K562 (cell line): ENCODE results near the gene FAAP100. TPM values are rescaled to one million over a fixed set of nuclear protein-coding genes. Genes with fewer than 3 reads are reported as not detected.

Experiments
- ATAC-seq: fragments of 200-7000 bp; cut with Tn5 transposase; 3 replicates; pipeline ENCODE4 v1.9.1; 2020; ENCODE audit warnings: moderate library complexity
- BruUV-seq: library from RNA; stranded (reverse); fragments of 400-500 nt; replicated peaks from 2 replicates; lab custom pipeline; 2021; lab: Mats Ljungman, UMichigan
- CTCF ChIA-PET: fragments of 300-600 bp; formaldehyde crosslinking; extraction: SDS; loops from one replicate; lab custom pipeline; 2021; ENCODE audit warnings: low intra/inter-chr PET ratio; lab: Yijun Ruan, JAX
- POLR2A ChIA-PET: fragments of 300-600, 350-650 bp; sonication (Branson Sonifier 250); formaldehyde crosslinking; extraction: SDS; loops from one replicate; lab custom pipeline; 2021; ENCODE audit warnings: antibody characterized with exemption, inconsistent platforms; lab: Yijun Ruan, JAX
- DNase-seq, 4 experiments: peaks; one replicate each; pipeline versions ENCODE4 v3.0.0 to v3.0.0-alpha.2; 2011 to 2018; ENCODE audit warnings: low spot score in 3 of 4, mixed read lengths in 3 of 4; ENCODE audit errors: extremely low read depth in 1 of 4
- FAIRE-seq: peaks from 2 replicates; lab custom pipeline; 2011; peaks lifted over from hg19 to GRCh38; lab: Jason Lieb, UNC
- H2AFZ ChIP-seq: 2 replicates; pipeline ENCODE4 v1.6.0; 2011; ENCODE audit warnings: low read depth, low read length, control low read depth, inconsistent platforms
- H3K27ac ChIP-seq: fragments of 200-600 bp; 3 replicates; pipeline ENCODE4 v1.8.0; 2011; ENCODE audit warnings: low read depth, mild to moderate bottlenecking, control low read depth, inconsistent platforms, low read length, moderate library complexity, mixed read lengths; ENCODE audit errors: extremely low read depth
- H3K27me3 ChIP-seq, 2 experiments: fragments of 300-600 bp in 1 of 2; 2 replicates in 1 of 2; 3 replicates in 1 of 2; pipeline versions ENCODE4 v1.6.0 to v1.8.0; 2011; ENCODE audit warnings: inconsistent platforms in 2 of 2, low read length in 2 of 2, mild to moderate bottlenecking in 1 of 2, mixed read lengths in 1 of 2, moderate library complexity in 1 of 2; ENCODE audit not compliant: control insufficient read depth in 2 of 2, insufficient read depth in 2 of 2
- H3K36me3 ChIP-seq: fragments of 300-600 bp; 3 replicates; pipeline ENCODE4 v1.8.0; 2011; ENCODE audit warnings: mild to moderate bottlenecking, low read length, inconsistent platforms; ENCODE audit not compliant: control insufficient read depth, insufficient read depth
- H3K4me1 ChIP-seq, 2 experiments: fragments of 200-600 bp in 1 of 2; replicated peaks in 1 of 2; 2 replicates in 1 of 2; 3 replicates in 1 of 2; pipeline versions ENCODE4 v1.5.1 to v1.8.0; 2011; ENCODE audit warnings: inconsistent platforms in 2 of 2, low read length in 2 of 2, mild to moderate bottlenecking in 1 of 2, mixed read lengths in 1 of 2, moderate library complexity in 1 of 2; ENCODE audit not compliant: control insufficient read depth in 2 of 2, insufficient read depth in 2 of 2
- H3K4me2 ChIP-seq: 2 replicates; pipeline ENCODE4 v1.6.1; 2011; ENCODE audit warnings: low read length, control low read depth, inconsistent platforms, mixed read lengths; ENCODE audit not compliant: insufficient read depth
- H3K4me3 ChIP-seq: fragments of 200-600 bp; sonication (generic), shearing (Covaris generic); 2 replicates; pipeline ENCODE4 v1.5.1; 2016; ENCODE audit warnings: control low read depth, inconsistent platforms
- H3K79me2 ChIP-seq: fragments of 200-600 bp; 3 replicates; pipeline ENCODE4 v1.8.0; 2011; ENCODE audit warnings: low read length, inconsistent platforms; ENCODE audit not compliant: control insufficient read depth, insufficient read depth
- H3K9ac ChIP-seq, 2 experiments: 2 replicates each; pipeline versions ENCODE4 v1.6.0 to v1.6.1; 2011; ENCODE audit warnings: low read depth in 2 of 2, low read length in 2 of 2, control low read depth in 1 of 2, inconsistent platforms in 1 of 2, mild to moderate bottlenecking in 1 of 2, mixed read lengths in 1 of 2; ENCODE audit not compliant: insufficient read depth in 1 of 2
- H3K9me1 ChIP-seq: one replicate; pipeline ENCODE4 v1.6.0; 2011; ENCODE audit warnings: inconsistent platforms, mild to moderate bottlenecking, low read length, moderate library complexity; ENCODE audit not compliant: control insufficient read depth, insufficient read depth
- H3K9me3 ChIP-seq: replicated peaks from 2 replicates; pipeline ENCODE4 v1.5.1; 2011; ENCODE audit warnings: low read depth, low read length, inconsistent platforms; ENCODE audit not compliant: control insufficient read depth, insufficient read depth
- H4K20me1 ChIP-seq: replicated peaks from 2 replicates; pipeline ENCODE4 v1.6.1; 2011; ENCODE audit warnings: low read length, inconsistent platforms, mixed read lengths; ENCODE audit not compliant: control insufficient read depth, insufficient read depth
- BDP1 ChIP-seq: IDR thresholded peaks from 3 replicates; pipeline ENCODE4 v1.6.1; 2011; ENCODE audit not compliant: insufficient read length, insufficient read depth
- BRD4 ChIP-seq: fragments of 200-600 bp; sonication (generic); IDR thresholded peaks from 2 replicates; pipeline ENCODE4 v1.6.1; 2017; ENCODE audit warnings: inconsistent platforms
- CHD4 ChIP-seq: fragments of 200-600 bp; sonication (generic); IDR thresholded peaks from 3 replicates; pipeline ENCODE4 v1.6.1; 2012; ENCODE audit warnings: low read depth, mild to moderate bottlenecking, mixed read lengths, low read length, inconsistent platforms; ENCODE audit not compliant: insufficient read depth, insufficient replicate concordance, poor library complexity, severe bottlenecking
- COPS2 ChIP-seq: fragments of 450-650 bp; conservative IDR thresholded peaks from 2 replicates; pipeline ENCODE4 v1.6.1; 2016; ENCODE audit warnings: mild to moderate bottlenecking, moderate library complexity
- CTBP1 ChIP-seq: fragments of 450-650 bp; IDR thresholded peaks from 2 replicates; pipeline ENCODE4 v1.6.1; 2016; ENCODE audit warnings: borderline replicate concordance
- ELF4 ChIP-seq: fragments of 450-650 bp; formaldehyde crosslinking; IDR thresholded peaks from 2 replicates; pipeline ENCODE4 v1.4.0; 2022; ENCODE audit warnings: missing genetic modification characterization
- HNRNPUL1 ChIP-seq: fragments of 200-400 bp; formaldehyde crosslinking; IDR thresholded peaks from 2 replicates; pipeline ENCODE4 v1.6.1; 2017; ENCODE audit warnings: low read length
- MED1 ChIP-seq: sonication (generic); formaldehyde crosslinking; IDR thresholded peaks from 2 replicates; pipeline ENCODE4 v1.8.1; 2023; ENCODE audit warnings: missing genetic modification reagents, borderline replicate concordance
- PHTF2 ChIP-seq: fragments of 250-450 bp; sonication (Bioruptor Pico); IDR thresholded peaks from 2 replicates; pipeline ENCODE4 v1.5.0; 2021; ENCODE audit warnings: mild to moderate bottlenecking
- SRSF9 ChIP-seq: fragments of 200-400 bp; formaldehyde crosslinking; IDR thresholded peaks from 2 replicates; pipeline ENCODE4 v1.6.1; 2017; ENCODE audit warnings: low read depth, low read length, borderline replicate concordance
- TARDBP ChIP-seq: fragments of 450-650 bp; IDR thresholded peaks from 2 replicates; pipeline ENCODE4 v1.6.1; 2016
- TCF3 ChIP-seq: sonication (generic); formaldehyde crosslinking; IDR thresholded peaks from 2 replicates; pipeline ENCODE4 v1.4.0; 2020; ENCODE audit warnings: mild to moderate bottlenecking, missing genetic modification reagents
- THRAP3 ChIP-seq: fragments of 450-650 bp; IDR thresholded peaks from 2 replicates; pipeline ENCODE4 v1.6.1; 2016; ENCODE audit warnings: mild to moderate bottlenecking, inconsistent platforms, borderline replicate concordance
- ZBED1 ChIP-seq: IDR thresholded peaks from 2 replicates; pipeline ENCODE4 v1.6.1; 2014
- ZFP36 ChIP-seq: fragments of 150-350 bp; IDR thresholded peaks from 2 replicates; pipeline ENCODE4 v1.6.1; 2018; ENCODE audit warnings: low read length, low read depth; ENCODE audit not compliant: partially characterized antibody
- ZNF143 ChIP-seq: sonication (generic); formaldehyde crosslinking; IDR thresholded peaks from 2 replicates; pipeline ENCODE4 v1.9.0; 2022; ENCODE audit warnings: mild to moderate bottlenecking, missing genetic modification reagents
- WGBS: fragments of 100-300 bp; shearing (Covaris generic); methylation state at CpG from one replicate; pipeline ENCODE4 v1.1.6; 2016; ENCODE audit warnings: low coverage, mixed read lengths; ENCODE audit not compliant: insufficient coverage; ENCODE audit errors: missing lambda C conversion rate; 5-methylcytosine and 5-hydroxymethylcytosine counted together
- in situ Hi-C: fragments of 300-500 bp; cut with MboI; formaldehyde crosslinking; loops from 4 replicates; pipeline ENCODE4 v1.15.0; 2018; ENCODE audit warnings: inconsistent platforms, mixed read lengths
- intact Hi-C: fragments of 100-400 bp; cut with micrococcal nuclease; formaldehyde crosslinking; loops from 2 replicates; pipeline ENCODE4 v1.14.2; 2022
- polyA plus RNA-seq, 8 experiments: library from polyadenylated mRNA; depleted of rRNA in 4 of 8; stranded (reverse) in 5 of 8; unstranded in 3 of 8; fragments of >200 nt; fragmentation: Nextera tagmentation in 2 of 8; fragmentation: Illumina TruSeq in 1 of 8; extraction: Ambion mirVana in 2 of 8; extraction: Trizol in 1 of 8; gene quantifications; 2 replicates each; pipeline versions ENCODE4 v1.2.1 to v1.2.3, GENCODE V29; 2011 to 2014; ENCODE audit warnings: inconsistent platforms in 1 of 8, missing spikeins in 1 of 8
- total RNA-seq, 7 experiments: library from RNA; depleted of rRNA in 6 of 7; stranded (reverse); fragments of >200 nt in 6 of 7; fragmentation: Illumina TruSeq in 2 of 7; extraction: Trizol in 2 of 7; gene quantifications; 2 replicates each; pipeline versions ENCODE4 v1.2.1 to v1.2.3, GENCODE V29; 2011 to 2021; ENCODE audit warnings: low replicate concordance in 1 of 7
- TF ChIP-seq, protein P1 (sequence below): fragments of 250-450 bp; sonication (Bioruptor Pico); IDR thresholded peaks from 2 replicates; pipeline ENCODE4 v1.6.1; 2021; ENCODE audit warnings: mild to moderate bottlenecking
- TF ChIP-seq, protein P2 (sequence below): fragments of 250-450 bp; sonication (Bioruptor Pico); IDR thresholded peaks from 2 replicates; pipeline ENCODE4 v1.5.0; 2021; ENCODE audit warnings: mild to moderate bottlenecking, borderline replicate concordance
- TF ChIP-seq, protein P3 (sequence below): fragments of 250-450 bp; sonication (Bioruptor Pico); IDR thresholded peaks from 2 replicates; pipeline ENCODE4 v1.8.0; 2022; ENCODE audit warnings: inconsistent platforms

Gene FAAP100
- total and polyA plus RNA-seq, 9 of the 15 experiments (the other 6 are each of a cell fraction or from before 2014, with no cell fraction given): 0.31 to 51.2 (median 12.6) TPM

DNA sequence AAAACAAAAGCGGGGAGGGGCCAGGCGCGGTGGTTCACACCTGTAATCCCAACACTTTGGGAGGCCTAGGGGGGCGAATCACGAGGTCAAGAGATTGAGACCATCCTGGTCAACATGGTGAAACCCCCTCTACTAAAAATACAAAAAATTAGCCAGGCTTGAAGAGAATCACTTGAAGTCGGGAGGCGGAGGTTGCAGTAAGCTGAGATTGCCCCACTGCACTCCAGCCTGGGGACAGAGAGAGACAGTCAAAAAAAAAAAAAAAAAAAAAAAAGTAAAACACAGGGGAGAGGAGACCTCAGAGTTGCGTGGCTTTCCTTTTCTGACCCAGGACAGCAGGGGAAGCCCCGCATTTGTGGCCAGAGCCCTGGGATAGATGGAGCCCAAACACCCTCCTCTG is 59.4 kb downstream of the FAAP100 start:
- no peak overlapping the region for H2AFZ ChIP-seq
- ATAC-seq (no peak), FAIRE-seq (no peak), DNase-seq (no peak)
- no TSS peak for BruUV-seq
- peaks cover 3 to 44% of the 10 kb centered on the region in 2 experiments; a peak in 4 of 5 replicates for H3K4me1 ChIP-seq
- H3K27me3 ChIP-seq: no peaks in the 10 kb centered on the region
- no peaks in the 10 kb centered on the region for H3K9me3 ChIP-seq
- no peak overlapping the region for H3K9ac ChIP-seq
- no peak overlapping the region for H3K27ac ChIP-seq
- WGBS: 65% methylated on average over 6 of the region's 9 CpGs
- H4K20me1 ChIP-seq: no peaks in the 10 kb centered on the region
- POLR2A ChIA-PET: interaction anchor here (0.6 to 4.3 kb wide), 2 partner anchors 14 to 178 kb away, joined by 3 to 46 read pairs; no protein-coding TSS in a partner anchor
- peaks cover 7% of the 10 kb centered on the region; the same call in 1 of the 3 replicates for H3K79me2 ChIP-seq
- in situ Hi-C loops: no loop called here
- CTCF ChIA-PET: no interaction called here
- H3K4me2 ChIP-seq: no peak overlapping the region
- intact Hi-C loops: no loop called here
- TF ChIP-seq ZNF143 (CRISPR knock-in tag) (no peak), MED1 (no peak), ZFP36 (no peak), SRSF9 (no peak), TCF3 (CRISPR knock-in tag) (no peak), TARDBP (no peak), ZBED1 (no peak), CHD4 (no peak), CTBP1 (no peak), THRAP3 (no peak), HNRNPUL1 (no peak), PHTF2 (CRISPR knock-in tag) (no peak), COPS2 (no peak), BRD4 (no peak), BDP1 (no peak), ELF4 (no peak)
- TF ChIP-seq, protein P1, sequence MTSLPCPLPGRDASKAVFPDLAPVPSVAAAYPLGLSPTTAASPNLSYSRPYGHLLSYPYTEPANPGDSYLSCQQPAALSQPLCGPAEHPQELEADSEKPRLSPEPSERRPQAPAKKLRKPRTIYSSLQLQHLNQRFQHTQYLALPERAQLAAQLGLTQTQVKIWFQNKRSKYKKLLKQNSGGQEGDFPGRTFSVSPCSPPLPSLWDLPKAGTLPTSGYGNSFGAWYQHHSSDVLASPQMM (CRISPR knock-in tag): no peak
- TF ChIP-seq, protein P2, sequence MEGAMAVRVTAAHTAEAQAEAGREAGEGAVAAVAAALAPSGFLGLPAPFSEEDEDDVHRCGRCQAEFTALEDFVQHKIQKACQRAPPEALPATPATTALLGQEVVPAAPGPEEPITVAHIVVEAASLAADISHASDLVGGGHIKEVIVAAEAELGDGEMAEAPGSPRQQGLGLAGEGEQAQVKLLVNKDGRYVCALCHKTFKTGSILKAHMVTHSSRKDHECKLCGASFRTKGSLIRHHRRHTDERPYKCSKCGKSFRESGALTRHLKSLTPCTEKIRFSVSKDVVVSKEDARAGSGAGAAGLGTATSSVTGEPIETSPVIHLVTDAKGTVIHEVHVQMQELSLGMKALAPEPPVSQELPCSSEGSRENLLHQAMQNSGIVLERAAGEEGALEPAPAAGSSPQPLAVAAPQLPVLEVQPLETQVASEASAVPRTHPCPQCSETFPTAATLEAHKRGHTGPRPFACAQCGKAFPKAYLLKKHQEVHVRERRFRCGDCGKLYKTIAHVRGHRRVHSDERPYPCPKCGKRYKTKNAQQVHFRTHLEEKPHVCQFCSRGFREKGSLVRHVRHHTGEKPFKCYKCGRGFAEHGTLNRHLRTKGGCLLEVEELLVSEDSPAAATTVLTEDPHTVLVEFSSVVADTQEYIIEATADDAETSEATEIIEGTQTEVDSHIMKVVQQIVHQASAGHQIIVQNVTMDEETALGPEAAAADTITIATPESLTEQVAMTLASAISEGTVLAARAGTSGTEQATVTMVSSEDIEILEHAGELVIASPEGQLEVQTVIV (CRISPR knock-in tag): no peak
- TF ChIP-seq, protein P3, sequence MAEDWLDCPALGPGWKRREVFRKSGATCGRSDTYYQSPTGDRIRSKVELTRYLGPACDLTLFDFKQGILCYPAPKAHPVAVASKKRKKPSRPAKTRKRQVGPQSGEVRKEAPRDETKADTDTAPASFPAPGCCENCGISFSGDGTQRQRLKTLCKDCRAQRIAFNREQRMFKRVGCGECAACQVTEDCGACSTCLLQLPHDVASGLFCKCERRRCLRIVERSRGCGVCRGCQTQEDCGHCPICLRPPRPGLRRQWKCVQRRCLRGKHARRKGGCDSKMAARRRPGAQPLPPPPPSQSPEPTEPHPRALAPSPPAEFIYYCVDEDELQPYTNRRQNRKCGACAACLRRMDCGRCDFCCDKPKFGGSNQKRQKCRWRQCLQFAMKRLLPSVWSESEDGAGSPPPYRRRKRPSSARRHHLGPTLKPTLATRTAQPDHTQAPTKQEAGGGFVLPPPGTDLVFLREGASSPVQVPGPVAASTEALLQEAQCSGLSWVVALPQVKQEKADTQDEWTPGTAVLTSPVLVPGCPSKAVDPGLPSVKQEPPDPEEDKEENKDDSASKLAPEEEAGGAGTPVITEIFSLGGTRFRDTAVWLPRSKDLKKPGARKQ (CRISPR knock-in tag): no peak
- H3K36me3 ChIP-seq: no peaks in the 10 kb centered on the region
- H3K9me1 ChIP-seq: no peaks in the 10 kb centered on the region
- no peak overlapping the region for H3K4me3 ChIP-seq
